CD4-positive, alpha-beta T cell treated with Interleukin-15 for 4 hours (primary cell): Measurements from ENCODE around the gene SEC61B.

Source experiments
- DNase-seq: peaks from one replicate; pipeline ENCODE4 v3.0.0-alpha.2; 2020; ENCODE audit warnings: low spot score

The SEC61B gene

DNA sequence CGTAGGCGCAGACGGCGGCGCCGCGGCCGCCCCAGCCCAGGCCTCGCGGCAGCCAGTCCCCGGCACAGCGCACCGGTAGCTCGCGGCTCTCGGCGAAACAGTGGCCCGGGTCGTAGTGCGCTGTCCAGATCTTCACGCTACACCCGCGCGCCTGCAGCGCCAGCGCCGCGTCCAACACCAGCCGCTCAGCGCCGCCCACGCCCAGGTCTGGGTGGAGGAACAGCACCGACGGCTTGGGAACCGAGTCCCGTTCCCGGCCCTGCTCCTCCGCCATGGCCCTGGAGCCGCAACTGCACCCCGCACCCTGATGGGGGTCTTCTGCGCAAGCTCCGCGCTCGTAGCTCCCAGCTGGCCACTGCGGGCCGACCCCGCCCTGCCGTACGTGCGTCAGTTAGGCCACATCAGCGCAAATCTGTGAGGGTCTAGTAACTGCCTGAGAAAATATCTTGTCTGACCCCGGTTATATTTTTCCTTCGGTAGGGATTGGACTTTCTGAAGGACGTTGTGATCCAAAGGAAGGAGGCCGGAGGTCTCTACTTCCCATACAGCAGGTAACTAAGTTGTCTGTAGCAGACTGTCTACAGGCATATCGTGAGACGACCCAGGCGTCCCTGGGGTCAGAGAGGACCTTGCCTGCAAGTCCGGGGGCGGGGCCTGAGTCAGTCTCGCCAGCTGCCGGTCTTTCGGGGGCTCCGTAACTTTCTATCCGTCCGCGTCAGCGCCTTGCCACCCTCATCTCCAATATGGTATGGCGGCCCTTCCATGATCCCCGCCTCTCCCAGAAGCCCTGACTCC is at the start of gene SEC61B, which contains the start of gene ALG2:
SEC61B (plus strand) TSS at position 662 of the 795 bp plus-strand sequence; CDS start at position 744, 82 bp downstream.
ALG2 (minus strand) TSS at position 322 of the 795 bp plus-strand sequence; CDS start at position 274, 48 bp downstream.
- DNase-seq, result peak; percentile 92

DNA sequence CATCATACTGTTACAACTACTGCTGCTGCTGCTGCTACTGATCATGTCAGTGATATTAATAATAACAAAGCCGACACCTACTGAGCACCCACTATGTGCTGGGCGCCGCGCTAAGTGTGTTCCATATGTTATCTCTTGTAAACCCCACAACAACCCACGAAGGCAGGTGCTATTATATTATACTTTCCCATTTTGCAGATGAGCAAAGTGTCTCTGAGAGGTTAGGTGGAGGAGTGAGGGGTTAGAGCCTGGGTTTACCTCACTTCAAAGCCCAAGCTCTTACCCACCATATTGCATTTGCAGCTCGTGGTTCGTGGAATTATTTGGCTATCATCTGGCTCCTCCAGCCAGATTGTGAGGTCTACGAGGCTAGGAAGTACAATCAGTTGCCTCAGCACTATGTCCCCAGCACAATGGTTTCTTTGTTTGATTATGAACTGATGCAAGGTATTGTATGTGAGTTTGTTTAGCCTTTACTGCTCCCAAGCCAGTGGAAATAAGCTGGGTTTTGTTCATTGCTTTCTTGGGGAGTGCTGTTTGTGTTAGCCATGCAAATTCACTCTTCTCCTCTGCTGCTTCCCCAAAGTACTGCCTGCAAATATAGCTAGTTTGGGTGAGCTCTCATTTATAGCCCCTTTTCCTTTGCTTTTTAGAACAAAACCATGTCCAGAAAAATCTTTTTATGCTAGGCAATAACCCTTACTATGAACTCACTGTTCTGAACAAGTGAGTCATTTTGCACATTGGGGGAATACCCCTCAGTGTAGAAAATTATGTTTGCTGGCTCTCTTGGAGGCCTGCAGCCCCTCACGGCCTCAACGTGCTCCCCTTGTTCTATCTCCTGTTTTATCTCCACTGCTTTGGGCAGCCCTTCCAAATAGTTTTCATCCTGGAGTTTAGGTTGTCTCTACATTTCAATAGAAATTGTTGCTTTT is 48.2 kb upstream of the SEC61B start:
- DNase-seq, result no peak

DNA sequence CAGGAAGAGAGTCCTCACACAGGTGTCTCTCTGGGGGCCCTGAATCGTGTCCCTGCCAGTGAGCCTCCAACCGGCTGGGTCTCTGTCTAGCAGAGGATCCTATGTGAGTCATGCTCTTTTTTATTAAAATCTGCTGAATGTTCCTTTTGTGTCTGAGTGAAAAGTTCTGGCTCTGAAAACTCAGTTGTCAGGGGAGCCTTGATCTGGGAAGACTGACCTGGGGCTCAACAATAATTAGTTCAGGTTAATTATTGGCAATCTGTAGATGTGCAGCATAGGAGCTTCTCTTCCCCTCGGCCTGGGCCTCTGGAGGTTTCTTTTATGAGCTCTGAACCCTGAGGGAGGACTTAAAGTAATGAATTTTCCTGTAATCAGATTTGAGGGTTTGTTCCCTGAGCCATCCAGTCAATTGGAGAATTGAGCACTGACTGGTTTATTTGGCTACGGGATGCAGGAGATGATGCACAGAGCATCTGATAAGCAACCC is 45.5 kb upstream of the SEC61B start:
- no peak for DNase-seq

DNA sequence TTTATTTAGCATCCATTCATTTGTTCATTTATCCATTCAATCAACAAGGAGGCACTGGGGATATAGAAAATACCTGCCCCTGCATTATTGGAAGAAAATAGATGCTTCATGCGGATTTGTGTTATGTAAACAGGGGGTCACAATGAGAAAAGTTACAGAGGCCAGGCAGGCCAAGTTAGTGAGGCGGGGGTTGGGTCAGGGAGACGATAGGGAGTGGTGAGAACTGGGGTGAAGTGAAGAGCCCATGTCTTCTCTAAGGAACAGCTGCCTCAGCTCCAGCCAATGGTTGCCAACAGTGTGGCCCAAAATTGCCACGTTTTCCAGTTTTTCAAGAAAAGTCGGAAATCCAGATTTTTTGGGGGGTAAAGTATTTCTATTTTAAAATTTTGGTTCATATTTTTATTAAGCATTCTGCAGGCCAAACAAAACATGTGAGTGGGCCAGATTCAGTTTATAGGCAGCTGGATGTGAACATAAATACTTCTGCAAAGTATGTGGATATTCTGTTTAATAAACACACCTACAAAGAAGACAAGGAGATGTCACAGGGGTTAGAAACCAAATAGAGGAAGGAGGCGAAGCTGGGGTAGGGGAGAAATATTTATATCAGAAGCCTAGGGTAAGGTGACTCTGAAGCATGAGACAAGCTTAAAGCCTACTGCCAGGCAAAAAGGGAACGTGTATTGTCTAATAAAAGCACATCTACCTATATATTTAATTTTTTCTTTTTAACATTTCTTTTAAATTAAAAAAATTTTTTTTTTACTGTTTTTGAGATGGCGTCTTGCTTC is 44.3 kb upstream of the SEC61B start:
- DNase-seq, result no peak

DNA sequence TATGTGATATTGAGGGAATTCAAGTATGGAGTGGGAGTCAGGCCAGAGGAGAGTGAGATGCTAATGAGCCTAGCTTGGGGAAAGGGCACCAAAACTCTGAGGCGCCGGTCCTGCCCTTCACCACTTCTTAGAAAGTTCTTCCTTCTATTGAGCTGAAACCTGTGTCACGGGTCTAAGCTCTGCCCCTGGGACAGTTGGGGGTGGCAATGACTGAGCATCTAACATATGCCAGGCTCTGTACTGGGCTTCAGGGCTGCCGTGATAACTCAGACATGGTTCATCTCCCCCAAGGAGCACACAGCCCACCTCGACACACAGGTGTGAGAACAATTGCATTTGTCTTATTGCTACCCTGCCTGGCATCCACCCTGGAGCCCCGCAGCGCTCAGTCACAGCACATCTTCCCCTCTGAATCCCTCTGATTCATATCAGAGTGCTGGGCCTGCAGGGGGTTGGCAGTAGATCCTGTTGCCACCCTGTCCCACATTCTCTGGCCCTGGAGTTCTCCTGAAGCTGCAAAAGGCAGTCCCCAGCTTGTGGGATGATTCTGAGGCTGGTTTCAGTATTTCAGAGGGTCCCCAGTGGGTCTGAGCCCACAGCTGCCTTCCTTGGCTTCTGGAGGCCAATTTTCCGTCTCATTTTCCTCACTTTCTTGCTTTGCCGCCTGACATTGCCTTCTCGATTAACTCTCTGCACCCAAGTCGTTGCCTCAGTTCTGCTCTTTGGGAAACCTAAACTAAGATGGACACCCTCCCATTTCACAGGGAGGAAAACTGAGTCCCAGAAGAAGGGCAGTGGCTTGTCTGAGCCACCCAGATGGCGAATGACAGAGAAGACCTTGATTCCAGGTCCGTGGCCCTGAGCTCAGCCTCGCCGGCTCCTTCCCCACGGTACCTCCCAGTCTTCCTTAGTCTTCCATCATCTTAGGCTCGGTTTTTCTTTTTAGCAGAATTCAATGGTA is 42.9 kb upstream of the SEC61B start:
- no peak for DNase-seq

DNA sequence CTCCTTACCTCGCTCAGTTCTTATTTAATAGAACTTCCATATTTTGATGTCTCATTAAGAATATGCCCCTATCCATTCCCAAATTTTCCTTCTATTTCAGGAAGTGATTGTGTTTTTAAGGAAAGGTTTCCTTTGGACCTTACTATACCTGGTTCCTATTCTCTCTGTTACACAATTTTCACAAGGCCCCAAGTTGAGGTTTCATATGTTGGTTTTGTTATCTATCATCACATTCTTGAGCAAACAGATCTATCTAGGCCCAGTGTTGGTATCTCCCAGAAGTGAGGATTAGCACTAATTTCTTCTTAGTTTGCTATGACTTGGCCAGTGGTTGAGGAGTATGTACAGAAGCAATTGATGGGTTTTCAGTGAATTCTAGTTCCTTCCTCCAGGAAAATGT is 41.9 kb upstream of the SEC61B start:
- no peak for DNase-seq

DNA sequence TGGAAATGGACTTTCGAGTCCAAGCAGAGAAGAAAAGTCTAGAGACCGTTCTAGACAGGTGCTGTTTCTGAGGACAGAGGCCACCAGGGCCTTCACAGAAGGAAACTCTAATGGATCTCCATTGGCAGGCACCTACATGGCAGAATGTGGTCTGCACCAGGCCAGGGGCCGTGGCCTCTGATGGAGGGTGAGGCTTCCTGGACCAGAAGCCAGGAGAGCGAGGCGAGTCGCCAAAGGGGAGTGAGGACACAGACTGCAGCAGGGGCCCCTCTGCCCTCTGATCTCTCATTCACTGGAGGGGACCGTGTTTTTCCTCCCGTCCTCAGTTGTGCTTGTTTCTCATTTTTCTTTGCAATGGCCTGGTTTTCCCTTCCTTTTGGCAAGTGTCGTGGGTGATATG is 41.4 kb upstream of the SEC61B start:
- DNase-seq, result no peak

DNA sequence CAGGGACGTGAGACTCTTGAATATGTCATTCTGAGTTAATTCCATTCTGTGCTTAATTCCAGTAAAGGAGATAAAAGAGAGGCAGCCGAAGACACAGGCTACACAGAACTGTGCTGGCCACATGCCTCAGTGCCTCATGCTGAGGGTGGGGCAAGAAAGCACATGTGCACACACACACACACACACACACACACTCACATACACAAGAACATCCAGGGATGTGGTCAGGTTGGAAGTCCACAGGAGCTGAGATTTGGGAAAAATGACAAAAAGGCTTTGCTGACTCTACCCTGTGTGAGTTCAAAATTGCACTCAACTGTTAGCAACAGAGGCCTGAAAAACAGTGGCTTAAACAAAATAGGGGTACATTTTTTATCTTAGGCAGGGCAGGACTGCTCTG is 40.9 kb upstream of the SEC61B start:
- no peak for DNase-seq

DNA sequence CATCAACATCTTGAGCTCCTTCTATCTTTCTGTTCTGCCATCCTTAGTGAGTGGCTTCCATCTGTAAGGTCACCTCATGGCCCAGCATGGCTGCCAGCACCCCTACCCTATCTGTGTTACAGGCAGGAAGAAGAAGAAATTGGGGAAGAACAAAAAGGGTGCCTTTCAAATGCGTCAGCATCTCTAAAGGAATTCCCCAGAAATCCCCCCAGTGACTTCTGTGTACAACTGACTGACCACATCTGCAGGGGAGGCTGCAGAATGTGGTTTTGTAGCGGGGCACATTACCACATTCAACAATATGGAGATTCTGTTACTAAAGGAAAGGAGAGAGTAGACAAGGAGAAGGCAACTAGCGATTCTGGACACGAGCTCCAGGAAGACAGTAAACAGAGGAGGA is 40.5 kb upstream of the SEC61B start:
- DNase-seq, result peak; percentile 16

DNA sequence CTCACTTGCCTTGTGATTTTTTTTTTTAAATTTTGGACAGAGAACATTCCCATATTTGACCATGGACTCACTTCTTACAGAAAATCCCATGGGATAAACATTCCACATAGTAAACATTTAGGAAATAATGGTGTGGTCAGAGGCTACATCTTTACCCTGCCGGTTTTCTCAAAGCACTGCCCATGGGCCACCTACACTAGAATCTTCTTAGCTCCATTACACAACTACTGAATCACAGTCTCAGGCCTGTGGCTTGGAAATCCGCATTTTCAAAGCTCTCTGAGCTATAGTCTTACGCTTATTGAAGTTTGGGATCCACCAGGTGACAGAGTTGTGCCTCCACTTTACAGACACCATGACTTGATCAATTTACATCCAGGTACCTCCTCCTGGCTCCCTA is 39.7 kb upstream of the SEC61B start:
- DNase-seq, result no peak

DNA sequence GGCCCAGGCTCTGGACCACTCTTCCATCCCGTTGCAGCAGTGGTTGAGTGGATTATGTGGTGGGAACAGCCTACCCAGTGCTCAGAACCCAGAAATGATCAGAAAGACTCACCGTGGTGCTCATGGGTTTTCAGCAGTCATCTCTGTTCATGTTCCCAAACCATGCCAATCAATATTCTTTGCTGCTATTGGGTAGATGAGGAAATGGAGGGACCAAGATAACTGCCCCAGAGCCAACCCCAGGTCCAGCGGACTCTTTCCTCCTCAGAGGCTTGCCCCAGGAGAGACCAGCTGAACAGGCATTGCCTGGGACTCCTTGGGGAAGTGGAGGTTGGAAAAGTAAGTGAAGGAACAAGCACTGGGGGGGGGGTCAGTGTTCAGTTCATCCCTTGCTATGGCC is 38.5 kb upstream of the SEC61B start:
- DNase-seq, result no peak

DNA sequence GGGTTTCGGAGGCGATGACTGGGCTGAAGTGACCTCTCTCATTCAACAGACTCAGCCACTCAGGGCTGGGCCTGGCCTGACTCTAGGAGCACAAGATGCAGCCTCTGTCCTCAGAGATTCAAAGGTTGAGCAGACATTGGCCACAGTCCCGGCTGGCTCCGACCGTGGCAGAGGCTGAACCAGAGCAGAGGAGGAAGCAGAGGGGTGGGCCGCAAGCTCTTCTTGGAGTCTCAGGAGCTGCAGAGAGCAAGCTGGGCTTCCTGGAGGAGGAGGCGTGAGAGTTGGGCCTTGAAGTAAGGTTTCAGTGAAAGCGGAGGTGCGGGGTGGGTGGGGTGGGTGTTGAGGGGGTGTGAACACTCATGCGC is 38.0 kb upstream of the SEC61B start:
- no peak for DNase-seq

DNA sequence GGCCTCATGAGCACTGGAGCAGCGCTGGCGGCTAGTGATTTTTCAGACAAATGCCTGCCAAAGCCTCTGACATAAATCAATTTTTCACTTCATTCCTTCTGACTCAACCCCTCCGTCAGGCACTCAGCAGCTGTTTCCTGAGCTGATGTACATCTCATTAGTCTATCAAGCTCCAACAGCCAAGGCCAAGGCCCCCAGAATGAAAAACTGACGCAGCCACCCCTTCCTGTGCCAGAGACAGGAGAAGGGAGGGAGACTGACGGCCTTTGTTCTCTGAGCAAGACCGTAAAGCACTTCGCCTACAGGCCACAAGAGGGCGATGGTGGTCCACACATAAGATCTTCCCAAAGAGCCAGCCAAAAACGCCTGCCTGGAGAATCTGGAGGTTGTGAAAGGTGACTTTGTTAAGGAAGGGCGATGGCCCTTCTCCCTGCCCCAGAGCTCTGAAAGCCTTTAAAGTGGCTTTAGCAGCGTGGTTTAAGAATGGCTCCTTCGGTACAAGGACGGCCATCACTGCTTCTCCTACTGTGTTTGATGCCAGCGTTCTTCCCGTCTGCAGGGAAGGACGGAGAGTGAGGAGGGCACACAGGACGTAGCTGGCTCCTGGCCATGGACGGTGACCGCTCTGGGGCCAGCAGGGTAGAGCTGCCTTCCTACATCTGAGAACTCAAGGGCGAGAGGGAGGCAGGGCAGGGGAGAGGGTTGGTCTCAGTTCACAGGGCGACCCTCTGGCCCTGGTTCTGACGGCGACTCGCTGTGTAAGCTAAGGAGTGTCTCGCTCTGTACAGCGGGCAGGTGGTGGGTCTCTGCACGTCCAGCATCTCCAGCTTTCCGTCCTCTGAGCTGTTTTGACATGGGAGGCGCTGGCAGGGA is 37.4 kb upstream of the SEC61B start:
- DNase-seq, result peak; percentile 75

DNA sequence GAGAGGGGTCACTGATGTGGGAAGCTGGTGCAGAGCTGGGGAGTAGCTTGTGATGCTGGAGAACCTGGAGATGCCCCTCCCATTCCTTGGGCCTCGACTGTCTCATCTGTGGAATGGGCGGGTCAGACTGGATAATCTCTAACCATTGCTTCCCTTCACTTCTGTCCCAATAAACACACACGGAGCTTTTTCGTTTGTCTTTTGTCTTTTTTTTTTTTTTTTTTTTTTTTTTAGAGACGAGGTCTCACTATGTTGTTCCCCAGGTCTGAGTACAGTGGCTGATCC is 36.8 kb upstream of the SEC61B start:
- no peak for DNase-seq

DNA sequence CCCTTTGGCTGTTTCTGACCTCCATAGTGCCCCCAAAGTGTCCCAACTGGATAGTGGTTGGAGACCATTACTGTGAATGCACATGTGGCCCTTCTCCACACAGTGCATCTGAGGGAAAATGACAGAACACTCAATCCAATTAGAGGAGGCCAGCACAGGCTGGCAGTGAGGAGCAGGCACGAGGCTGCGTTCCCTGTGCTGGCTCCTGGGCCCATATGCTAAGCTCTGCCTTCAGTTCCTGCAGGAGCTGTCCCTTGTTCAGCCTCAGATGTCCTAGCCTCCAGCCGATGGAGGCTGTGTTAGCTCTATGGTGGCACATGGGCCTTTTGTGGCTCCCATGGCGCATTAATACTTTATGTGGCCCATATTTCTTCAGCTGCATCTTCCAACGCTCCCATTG is 36.1 kb upstream of the SEC61B start:
- DNase-seq, result no peak

DNA sequence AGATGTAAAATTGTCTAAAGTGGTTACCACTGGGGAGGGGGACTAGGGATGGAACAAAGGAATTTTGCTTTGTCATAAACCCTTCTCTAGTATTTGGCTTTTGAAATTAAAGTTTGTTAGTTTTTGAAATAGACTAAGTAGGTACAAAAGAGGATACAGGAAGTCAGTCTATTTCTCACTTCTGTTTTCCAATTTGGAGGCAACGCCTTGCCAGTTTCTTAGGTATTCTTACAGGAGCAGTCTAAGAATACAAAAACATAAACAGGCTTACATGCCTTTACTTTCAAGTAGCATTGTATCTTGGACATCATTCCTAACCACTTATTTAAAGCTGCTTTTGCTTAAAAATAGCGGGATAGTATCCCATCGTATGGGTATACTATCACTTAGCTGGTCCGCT is 34.8 kb upstream of the SEC61B start:
- no peak for DNase-seq

DNA sequence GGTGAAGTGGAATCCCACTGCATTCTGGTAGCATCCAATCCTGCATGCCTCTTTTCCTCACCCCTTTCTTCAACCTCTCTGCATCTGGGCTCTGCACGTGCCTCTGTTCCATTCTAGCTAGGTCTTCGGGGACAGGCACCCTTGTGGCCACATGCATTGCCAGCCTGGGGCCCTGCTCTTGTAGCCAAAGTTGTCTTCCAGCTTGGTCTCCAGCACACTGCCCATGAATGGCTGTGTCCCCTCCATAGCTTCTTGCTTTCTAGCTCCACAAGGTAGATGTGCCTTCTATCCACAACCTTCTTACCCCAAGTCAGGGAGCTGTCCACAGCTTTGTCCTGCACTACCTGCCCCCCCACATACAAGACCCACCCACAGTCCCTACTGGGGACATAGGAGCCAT is 32.9 kb upstream of the SEC61B start:
- DNase-seq, result no peak

DNA sequence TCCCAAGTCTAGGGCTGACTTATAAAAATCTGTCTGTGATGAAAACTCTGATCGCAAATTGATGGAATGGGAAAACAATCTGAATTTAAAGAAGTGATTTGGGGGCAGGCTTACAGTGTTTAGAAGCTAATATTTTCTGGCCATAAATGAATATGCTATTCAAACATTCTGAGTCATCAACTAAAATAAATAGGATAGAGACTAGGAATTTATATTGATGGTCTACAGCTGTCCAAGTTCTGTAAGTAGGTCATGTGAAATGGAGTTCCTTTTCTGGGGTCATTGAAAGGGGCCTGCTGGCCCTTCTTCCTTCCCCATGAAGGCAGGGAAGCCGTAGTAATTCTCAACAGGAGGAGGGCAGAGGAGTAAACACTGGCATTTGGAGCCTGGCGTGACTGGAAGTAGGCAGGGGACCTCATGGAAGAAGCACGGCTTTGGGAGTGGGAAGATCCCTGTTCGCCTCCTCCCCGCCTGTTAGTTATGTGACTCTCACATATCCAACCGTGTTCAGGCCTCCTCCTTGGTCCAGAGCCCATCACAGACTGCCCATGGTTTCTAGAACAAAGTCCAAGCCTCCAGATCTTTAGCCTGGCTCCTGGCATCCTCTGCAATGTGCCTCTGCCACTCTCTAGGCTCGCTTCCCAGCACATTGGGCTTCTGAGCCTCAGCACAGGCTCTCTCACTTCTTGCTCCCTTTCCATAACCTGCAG is 32.0 kb upstream of the SEC61B start:
- DNase-seq, result no peak

DNA sequence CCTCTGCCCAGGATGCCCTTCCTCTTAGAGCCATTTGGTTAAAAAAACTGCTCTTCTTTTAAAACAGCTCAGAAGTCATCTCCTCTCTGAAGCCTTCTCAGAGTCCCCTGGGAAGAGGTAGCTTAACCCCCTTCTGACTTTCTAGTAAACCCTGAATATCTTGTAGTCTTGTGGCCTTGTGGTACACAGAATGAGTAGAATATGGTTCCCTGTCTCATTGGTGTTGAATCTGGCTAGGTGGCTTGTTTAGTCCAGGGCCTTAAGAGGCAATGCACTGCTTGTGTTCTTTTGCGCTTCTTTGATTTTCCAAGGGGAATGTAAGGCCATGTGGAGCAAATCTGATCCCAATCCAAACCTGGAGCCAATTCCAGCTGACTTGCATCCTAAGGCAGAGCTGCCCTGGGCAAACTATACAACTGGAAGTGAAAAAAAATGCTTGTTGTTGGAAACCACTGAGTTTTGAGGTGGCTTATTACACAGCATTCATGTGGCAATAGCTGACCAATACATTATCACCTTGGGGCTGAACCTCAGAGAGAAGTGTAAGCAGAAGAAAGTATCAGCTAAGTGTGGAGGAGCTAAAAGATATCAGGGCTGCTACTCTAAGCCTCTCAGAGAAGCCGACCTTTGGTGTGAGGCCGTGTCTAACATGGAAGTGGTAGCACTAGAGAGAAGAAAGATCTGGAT is 31.3 kb upstream of the SEC61B start:
- no peak for DNase-seq
